Middle frontal gyrus (tissue), 1 donor: ENCODE results near the gene SLC6A4.

Source experiments
- DNase-seq: peaks from one replicate; pipeline ENCODE4 v3.0.0-alpha.2; 2015; ENCODE audit warnings: low spot score; ENCODE audit errors: extremely low spot score

SLC6A4 gene

GRCh38 chr17:30235386-30236296 lies at the start of gene SLC6A4:
Gene SLC6A4, minus strand, starts transcription at chr17:30235697. Its CDS starts 13,739 bp downstream, at chr17:30221958.
- DNase-seq = no peak

GRCh38 chr17:30279156-30279555 lies 43.7 kb upstream of the SLC6A4 start:
- DNase-seq = no peak

- no peak for DNase-seq
Observed at GRCh38 chr17:30278032-30278431, 42.5 kb upstream of the SLC6A4 start.

DNA sequence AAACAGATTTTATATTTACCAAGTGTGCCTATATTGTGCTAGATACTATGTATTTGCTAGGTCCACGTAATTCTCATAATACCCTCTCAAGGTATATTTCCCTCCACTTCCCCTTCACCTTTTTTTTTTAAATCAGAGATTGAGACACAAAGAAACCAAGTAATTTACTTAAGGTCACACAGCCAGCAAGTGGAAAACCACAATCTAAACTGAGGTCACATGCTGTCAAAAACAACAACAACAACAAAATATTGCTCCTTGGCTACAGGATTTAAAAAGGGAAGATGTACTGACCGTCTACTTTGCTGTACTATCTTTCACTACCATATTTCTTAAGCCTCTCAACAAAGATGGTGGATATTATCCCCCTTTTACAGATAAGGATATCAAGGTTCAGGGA lies 40.4 kb upstream of the SLC6A4 start:
- no peak for DNase-seq

- DNase-seq = no peak
Observed at GRCh38 chr17:30274887-30275286, 39.4 kb upstream of the SLC6A4 start.

DNA sequence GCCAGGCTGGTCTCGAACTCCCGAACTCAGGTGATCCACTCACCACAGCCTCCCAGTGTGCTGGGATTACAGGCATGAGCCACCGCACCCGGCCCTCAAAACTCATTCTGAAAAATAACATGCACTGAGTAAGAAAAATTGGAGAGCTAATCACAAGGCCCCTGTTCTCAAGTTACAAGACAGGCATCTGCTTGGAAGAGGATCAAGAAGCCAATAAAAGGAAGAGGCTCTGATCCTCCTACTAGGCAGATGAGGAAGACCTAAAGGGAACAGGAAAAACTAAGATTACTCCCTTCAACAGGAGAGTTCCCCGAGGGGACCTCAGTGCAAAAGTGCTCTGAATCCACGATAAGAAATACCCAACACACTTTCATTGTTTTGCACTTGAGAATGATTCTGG lies 37.9 kb upstream of the SLC6A4 start:
- DNase-seq = no peak

GRCh38 chr17:30271102-30271501 lies 35.6 kb upstream of the SLC6A4 start:
- no peak for DNase-seq

DNA sequence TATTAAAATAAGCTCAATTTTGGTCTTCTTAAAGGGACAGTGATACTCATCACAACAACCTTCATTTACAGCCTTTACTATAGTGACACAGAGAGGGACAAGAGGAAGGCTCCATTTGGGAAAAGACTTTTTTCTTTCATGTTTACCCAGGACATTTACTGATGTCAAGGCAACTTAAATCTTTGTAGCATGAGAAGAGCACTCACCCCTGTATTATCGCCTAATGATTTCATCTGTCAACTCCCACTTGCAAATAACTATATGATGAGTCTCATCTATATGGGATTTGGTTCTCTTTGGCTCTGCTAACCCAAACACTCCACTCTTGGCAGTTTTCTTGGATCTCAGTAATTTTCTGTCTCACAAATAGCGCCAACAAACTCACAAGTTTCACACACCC lies 32.1 kb upstream of the SLC6A4 start:
- no peak for DNase-seq

DNA sequence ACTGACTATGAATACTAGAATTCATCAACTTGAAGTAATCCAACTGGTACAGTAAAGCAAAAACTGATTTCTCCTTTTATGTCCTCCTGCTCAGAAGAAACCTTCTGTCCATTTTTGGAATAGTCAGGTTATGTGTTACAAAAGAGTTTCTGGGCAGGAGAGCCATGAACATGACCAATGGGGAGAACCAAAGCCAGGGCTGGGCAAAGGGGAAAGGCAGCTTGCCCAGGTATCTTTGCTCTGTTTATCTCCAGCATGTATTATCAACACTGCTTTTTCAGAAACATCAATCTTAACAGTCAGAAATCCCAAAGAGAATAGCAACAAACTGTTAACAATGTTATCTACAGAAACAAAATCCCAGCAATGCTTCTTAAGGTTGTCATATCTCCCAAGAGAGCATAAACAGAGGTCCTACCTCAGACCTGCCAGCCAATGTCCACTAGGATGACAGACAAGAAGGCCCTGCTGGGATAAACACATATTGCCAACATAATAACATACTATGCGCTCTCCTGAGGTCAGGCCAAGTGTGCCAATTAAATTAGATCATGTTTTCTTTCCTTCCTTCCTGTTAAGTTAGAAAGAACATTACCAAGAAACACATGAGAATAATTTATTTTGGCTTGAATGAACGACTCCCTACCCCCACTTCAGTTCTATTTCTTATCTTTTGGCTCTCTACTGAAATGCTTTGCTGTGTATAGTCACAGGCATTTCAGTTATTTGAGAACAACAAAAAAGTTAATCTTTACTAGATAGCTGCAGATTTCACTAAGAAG lies 28.2 kb upstream of the SLC6A4 start:
- no peak for DNase-seq

DNA sequence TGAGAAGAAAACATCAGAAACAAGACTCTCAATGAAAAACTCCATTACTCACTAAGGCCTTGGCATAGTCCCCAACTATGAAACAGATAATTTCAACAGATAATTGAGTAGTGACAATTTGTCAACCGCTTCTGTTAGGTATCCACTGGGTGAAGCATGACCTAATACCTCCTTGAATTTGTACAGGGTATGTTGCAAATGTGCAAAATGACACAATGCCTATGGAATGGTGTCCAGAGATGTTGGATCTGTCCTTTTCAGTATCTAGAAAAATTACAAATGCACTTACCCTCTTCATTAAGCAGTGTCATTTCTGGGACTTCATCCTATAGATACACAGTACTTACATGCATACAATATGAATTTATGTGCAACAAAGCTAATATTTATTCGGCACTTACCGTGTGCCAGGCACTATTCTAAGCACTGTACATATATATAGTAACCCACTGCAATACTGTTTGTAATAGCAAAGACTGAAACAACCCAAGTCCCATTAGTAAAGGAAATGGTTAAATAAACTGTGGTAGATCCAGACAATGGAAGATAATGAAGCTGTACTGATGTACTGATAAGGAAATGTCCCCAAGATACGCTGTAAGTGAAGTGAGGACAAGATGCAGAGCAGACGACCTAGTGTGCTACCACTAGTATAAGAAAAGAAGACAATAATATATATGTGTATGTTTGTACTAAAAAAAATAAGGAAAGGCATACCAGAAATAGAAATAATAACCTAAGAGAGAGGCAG lies 21.4 kb upstream of the SLC6A4 start:
- DNase-seq = no peak

DNA sequence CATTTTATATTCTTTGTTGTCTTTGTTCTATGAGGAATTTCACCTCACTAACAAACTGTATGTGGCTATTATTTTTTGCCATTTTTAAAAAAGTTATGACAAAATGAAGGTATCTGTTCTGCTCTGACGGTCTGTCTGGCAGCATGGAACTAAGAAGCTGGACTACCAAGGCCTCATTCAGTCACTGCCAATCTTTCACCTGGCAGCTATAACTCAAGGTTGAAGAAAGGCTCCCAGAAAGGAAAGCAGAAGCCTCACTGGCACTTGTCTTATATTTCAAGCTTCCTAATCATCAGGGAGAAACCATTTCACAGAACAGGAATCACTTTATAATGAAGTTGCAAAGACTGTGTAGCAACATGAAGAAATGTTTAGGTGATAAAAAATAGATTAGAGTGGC lies 18.7 kb upstream of the SLC6A4 start:
- DNase-seq = no peak

- DNase-seq = no peak
Observed at GRCh38 chr17:30253312-30253711, 17.8 kb upstream of the SLC6A4 start.

GRCh38 chr17:30251931-30252330 lies 16.4 kb upstream of the SLC6A4 start:
- no peak for DNase-seq

GRCh38 chr17:30249460-30249859 lies 14.0 kb upstream of the SLC6A4 start:
- DNase-seq = no peak

GRCh38 chr17:30248786-30249185 lies 13.3 kb upstream of the SLC6A4 start:
- no peak for DNase-seq

DNA sequence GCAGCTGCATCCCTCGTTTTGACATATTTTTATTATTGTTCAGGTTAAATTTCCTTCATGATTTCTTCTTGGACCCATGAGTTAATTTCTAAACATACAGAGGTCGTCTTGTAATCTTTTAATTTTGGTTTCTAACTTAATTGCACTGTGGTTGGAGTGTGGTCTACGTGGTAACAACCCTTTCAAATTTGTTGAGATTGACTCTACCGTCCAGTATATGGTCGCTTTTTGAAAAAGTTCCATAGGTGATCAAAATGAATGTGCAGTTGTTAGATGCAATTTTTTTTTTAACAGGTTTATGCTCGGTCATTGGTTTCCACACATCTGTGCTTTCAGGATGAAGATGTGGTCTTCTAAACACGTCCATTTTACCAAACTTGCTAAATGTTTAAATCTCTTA lies 11.0 kb upstream of the SLC6A4 start:
- DNase-seq = no peak

DNA sequence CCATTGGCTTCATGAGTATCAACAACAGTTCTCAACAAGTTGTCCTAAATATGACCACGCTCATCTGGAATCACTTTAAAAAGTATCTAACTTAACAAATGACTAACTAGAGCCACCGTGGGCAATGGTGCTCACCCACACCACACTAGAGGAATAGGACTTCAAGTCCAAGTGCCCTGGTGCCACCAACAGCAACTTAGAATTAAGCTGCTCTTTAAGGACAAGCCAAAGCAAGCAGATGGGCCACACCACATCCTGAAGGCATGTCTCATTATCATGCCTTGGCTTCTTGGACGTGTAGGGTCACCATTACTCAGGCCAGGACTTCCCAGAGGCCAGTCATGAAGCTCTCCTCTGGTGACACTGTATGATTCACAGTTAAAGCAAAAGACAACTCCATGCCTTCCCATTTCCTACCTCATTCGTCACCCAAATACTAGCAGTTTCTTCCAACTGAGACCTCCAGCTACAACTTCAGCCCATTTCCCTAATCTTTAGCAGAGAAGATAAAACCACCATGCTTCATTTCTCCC lies 9.4 kb upstream of the SLC6A4 start:
- no peak for DNase-seq

DNA sequence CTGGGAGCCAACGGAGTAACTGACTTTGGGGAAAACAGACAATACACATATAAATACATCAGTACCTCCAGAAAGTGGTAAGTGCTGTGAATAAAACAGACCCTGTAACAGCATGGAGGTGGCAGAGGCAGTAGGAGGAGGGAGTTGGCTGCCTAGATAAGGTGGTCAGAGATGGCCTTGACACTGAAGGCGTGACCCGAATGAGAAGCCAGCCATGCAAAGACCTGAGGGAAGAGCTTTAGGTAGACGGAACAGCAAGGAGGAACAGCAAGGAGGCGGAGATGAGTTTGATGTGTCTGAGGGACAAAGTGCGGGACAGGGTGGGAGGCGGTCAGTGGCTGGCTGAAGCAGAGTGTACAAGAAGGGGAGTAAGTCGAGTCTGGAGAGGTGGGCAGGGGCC lies 8.1 kb upstream of the SLC6A4 start:
- no peak for DNase-seq

DNA sequence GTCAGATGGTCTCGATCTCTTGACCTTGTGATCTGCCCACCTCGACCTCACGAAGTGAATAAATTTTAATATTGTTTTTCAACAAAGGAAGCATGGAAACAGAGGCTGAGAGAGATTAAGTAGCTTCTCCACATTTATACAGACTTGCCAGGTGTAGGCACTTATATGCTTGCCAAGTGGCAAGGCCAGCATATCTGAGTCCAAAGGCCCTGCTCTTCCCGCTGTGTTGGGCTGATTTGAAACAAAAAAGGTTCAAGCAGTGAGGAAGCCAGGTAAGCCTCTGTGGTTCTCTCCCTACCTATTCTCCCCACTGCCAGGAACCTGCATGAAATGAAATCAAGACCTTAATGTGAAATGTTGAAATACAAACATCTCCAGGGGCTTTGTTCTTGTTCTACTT lies 7.5 kb upstream of the SLC6A4 start:
- DNase-seq = no peak

DNA sequence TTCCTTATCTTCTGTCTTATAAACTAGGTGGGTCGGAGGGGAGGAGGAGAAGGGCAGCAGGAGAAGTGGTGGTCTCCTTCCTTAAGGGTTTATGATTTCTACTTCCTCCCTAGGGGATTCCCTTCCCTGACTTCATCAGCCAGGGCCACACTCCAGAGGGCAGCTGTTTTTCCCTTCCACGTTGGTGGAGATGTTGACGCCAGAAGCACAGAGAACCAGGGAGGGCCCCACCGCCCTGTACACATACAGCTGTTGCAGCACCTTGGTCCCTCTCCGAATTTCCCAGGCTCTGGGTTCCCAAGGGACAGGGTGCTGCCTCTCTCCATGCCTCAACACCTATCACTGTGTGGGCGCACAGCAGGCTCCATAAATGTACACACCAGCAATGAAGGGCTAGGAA lies 5.6 kb upstream of the SLC6A4 start:
- DNase-seq = no peak

DNA sequence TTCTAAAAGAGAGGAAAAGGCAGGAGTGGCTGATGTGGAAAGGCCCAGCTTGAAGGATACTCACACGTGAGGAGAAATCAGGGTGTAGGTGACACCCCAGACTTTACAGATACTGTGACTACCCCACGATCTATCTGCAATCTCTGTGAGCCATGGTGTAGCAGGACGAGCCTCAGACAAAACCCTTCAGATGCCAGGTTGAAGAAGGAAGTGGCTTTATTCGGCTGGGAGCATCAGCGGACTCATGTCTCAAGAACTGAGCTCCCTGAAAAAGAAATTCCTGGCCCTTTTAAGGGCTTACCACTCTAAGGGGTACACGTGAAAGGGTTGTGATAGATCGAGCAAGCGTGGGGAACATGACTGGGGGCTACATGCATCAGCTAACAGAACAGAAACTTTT lies 4.7 kb upstream of the SLC6A4 start:
- no peak for DNase-seq

GRCh38 chr17:30239089-30239462 lies 3.6 kb upstream of the SLC6A4 start:
- no peak for DNase-seq
